GM18909 (cell line): ENCODE data around the gene BHLHE40.

ENCODE experiments used
- ATAC-seq: cut with Tn5 transposase; IDR thresholded peaks from one replicate; pipeline ENCODE4 v1.9.1; 2021; ENCODE audit warnings: mild to moderate bottlenecking; ENCODE audit not compliant: unreplicated experiment, poor library complexity

Gene BHLHE40

DNA sequence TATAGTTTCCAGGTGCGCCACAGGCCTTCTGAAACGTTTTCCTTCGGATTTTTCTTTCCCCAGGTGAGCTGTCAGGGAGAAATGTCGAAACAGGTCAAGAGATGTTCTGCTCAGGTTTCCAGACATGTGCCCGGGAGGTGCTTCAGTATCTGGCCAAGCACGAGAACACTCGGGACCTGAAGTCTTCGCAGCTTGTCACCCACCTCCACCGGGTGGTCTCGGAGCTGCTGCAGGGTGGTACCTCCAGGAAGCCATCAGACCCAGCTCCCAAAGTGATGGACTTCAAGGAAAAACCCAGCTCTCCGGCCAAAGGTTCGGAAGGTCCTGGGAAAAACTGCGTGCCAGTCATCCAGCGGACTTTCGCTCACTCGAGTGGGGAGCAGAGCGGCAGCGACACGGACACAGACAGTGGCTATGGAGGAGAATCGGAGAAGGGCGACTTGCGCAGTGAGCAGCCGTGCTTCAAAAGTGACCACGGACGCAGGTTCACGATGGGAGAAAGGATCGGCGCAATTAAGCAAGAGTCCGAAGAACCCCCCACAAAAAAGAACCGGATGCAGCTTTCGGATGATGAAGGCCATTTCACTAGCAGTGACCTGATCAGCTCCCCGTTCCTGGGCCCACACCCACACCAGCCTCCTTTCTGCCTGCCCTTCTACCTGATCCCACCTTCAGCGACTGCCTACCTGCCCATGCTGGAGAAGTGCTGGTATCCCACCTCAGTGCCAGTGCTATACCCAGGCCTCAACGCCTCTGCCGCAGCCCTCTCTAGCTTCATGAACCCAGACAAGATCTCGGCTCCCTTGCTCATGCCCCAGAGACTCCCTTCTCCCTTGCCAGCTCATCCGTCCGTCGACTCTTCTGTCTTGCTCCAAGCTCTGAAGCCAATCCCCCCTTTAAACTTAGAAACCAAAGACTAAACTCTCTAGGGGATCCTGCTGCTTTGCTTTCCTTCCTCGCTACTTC is 3.8 kb downstream of the BHLHE40 start:
- ATAC-seq = no peak

DNA sequence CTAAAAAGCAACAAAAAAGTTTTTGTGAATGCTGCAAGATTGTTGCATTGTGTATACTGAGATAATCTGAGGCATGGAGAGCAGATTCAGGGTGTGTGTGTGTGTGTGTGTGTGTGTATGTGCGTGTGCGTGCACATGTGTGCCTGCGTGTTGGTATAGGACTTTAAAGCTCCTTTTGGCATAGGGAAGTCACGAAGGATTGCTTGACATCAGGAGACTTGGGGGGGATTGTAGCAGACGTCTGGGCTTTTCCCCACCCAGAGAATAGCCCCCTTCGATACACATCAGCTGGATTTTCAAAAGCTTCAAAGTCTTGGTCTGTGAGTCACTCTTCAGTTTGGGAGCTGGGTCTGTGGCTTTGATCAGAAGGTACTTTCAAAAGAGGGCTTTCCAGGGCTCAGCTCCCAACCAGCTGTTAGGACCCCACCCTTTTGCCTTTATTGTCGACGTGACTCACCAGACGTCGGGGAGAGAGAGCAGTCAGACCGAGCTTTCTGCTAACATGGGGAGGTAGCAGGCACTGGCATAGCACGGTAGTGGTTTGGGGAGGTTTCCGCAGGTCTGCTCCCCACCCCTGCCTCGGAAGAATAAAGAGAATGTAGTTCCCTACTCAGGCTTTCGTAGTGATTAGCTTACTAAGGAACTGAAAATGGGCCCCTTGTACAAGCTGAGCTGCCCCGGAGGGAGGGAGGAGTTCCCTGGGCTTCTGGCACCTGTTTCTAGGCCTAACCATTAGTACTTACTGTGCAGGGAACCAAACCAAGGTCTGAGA is 4.7 kb downstream of the BHLHE40 start:
- ATAC-seq = peak; percentile 58

DNA sequence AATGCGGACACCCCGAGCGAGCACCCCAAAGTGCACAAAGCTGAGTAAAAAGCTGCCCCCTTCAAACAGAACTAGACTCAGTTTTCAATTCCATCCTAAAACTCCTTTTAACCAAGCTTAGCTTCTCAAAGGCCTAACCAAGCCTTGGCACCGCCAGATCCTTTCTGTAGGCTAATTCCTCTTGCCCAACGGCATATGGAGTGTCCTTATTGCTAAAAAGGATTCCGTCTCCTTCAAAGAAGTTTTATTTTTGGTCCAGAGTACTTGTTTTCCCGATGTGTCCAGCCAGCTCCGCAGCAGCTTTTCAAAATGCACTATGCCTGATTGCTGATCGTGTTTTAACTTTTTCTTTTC is 5.3 kb downstream of the BHLHE40 start:
- ATAC-seq = no peak

DNA sequence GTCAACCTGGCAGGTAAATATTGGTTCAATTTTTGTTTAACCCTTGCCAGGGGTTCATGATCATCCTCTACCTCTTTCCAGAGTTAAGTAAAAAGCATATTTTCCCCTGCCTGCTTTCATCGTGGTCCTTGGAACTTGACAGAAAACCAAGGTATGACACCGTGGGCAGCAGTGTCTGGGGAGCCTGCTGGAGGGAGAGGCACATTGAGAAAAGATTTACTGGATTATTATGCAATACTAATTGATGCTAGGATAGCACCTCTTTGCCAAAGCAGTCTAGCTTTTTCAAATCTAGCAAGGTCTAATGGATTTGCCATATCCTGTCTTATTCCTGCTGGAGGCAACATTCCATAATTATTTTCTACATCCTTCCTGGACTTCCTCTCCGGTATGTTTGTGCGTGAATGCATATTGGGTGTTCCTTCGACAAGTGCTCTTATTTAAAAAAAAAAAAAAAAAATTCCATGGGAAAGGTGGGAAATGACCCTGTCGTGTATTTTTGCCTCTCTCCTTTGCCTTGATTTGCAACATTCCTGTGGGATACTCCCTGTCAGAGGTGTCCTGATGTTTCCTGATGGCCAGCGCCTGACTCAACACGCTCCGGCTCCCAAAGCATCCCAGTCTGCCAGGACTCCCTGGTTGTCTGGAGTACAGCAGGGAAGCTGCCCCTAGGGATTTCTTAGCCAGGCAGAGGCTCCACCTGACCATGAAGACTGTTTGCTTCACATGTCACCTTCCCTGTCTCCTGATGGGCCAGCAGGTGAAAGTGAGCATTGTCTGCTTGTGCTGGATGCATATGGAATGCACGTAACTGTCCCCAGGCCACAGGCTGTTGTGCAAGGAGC is 6.3 kb downstream of the BHLHE40 start:
- ATAC-seq = no peak

DNA sequence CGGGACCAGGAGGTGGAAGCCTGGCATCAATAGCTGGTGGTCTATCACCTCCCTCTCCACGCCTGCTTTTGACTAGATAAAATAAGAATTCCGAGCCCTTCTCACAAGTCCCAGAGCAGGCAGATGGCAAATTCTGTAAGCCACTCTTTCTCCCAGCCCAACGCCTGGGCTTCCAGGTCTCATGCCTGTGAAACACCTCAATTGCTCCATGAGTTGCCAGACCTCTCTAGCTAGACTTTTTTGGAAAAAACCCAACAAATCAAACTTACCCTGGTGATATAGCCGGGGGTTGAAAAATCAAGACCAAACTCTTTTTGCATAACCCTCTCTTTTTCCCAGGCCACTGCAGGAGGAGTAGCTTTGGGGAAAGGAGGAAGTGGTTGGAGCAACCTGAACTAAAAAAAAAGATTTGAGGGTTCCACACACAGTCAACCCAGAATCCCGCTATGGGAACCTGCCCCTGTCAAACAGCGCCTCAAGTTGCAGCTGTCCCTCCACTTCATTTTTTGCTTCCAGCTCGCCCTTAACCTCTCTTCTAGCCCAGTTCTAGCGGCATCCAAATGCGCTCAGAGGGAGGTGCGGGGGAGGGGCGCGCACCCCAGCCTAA is 7.0 kb downstream of the BHLHE40 start:
- ATAC-seq = peak; percentile 30

- peak; percentile 70 for ATAC-seq
Observed at GRCh38 chr3:4986782-4987537, 7.7 kb downstream of the BHLHE40 start.

DNA sequence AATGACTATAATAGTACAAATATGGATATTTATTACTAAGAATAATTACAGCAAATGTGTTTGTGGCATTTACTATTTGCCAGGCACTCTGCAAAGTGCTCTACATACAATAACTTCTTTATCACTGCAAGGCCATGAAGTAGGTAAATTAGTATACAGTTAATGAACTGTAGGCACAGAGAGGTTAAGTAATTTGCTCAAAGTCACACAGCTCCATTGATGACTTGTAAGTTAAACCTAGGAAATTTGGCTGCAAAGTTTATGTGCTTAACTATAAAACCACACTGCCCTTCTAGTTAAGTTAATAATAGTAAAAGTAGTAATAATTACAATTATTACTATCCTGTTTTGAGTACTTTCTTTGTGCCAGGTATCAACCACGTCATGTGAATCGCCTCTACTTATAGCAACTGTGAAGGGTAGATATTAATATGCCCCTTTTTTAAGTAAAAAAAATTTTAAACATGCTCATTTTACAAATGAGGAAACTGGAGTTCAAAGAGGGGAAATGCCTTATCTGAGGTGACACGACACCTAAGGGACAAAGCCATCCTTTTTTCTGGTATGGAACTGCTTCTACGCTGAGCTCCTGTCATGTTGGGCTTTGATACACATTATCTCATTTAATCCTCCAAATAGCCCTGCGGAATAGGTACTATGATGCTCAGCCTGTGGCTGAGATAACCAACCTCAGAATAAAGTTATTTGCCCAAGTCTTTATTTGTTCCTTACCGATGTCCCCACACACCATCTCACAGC is 8.5 kb downstream of the BHLHE40 start:
- no peak for ATAC-seq

GRCh38 chr3:4988983-4989834 is 10.0 kb downstream of the BHLHE40 start:
- no peak for ATAC-seq

- ATAC-seq = no peak
Observed at GRCh38 chr3:4990069-4990468, 10.8 kb downstream of the BHLHE40 start.

GRCh38 chr3:4992118-4992517 is 12.9 kb downstream of the BHLHE40 start:
- no peak for ATAC-seq

DNA sequence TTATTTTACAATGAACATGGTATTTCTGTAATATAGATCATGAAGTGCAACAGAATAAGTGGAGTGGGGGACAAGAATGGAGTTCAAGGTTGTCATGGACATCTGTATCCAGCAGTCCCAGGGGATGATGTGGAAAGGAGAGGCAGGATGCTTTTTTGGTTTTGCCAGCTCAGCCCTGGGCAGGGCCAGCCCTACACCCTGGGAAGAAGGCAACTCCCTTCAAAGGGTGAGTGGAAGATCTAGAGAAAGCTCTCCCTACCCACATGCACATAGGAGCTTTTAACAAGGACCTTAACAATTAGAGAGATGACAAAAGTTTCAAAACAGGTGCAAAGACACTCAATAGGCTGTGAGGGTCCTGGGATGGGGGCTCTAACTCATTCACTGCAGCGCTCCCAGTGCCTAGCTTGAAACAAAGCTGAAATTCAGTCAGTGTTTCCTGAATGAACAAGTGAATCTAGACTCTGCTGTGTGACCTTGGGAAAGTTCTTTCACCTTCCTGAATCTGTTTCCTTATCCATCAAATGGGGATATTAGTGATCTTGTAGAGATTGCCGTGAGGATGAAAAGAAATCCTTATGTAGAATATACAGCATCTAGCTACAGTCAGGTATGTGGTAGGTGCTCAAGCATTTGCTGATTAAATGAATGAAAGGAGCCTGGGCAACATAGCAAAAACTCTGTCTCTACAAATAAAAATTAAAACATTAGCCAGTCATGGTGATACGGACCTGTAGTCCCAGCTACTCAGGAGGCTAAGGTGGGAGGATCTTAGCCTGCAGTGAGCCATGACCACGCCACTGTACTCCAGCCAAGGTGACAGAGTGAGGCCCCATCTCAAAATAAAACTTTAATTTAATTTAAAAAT is 14.3 kb downstream of the BHLHE40 start:
- ATAC-seq = no peak

GRCh38 chr3:4994144-4994730 is 15.0 kb downstream of the BHLHE40 start:
- ATAC-seq = no peak

DNA sequence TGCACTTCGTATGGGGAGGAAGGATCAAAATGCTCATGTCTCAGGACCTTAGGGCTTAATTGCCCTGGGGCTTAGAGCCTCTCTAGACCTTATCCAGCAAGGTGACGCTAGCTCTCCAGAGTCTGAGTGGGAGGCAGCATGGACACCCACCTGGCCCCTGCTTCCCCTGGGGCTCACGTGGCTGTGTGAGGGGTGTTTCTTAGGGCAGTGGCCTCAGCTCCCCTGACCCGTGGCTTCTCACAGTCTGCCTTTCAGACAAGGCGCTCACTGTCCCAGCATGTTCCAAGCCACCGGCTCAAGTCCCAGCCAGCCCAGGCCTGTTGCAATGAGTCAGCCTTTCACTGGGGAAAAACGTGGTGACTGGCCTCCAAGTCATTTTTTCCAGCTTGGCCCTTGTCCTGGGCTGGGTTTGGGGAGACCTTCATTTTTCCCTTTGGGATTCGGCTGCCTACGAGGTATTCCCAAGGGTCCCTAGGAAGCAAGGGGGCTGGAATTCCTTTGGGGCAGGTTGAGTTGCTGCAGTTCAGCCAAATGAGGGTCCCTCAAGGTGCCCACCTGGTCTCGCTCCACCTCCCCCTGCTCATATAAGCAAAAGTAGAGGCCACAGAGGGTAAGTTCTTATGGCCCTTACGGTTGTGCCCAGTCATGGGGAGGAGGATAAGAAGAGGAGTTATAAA is 15.7 kb downstream of the BHLHE40 start:
- ATAC-seq = peak; percentile 51

GRCh38 chr3:4995500-4996053 is 16.3 kb downstream of the BHLHE40 start:
- no peak for ATAC-seq

GRCh38 chr3:4996223-4996765 is 17.1 kb downstream of the BHLHE40 start:
- no peak for ATAC-seq
